HEK293T (cell line): ENCODE measurements around the gene RCAN1.
"Not testable (repeated sequence)": the region's sequence is repeated elsewhere in the genome, so short reads cannot be mapped to it uniquely, and the experiment has no call there.

Experiments
- CTCF ChIA-PET: fragments of 350-600 bp; formaldehyde crosslinking; extraction: SDS; loops from one replicate; lab custom pipeline; 2021; ENCODE audit warnings: antibody characterized with exemption, inconsistent platforms; lab: Yijun Ruan, JAX
- POLR2A ChIA-PET: fragments of 350-600 bp; formaldehyde crosslinking; extraction: SDS; loops from one replicate; lab custom pipeline; 2020; ENCODE audit warnings: antibody characterized with exemption, inconsistent platforms; lab: Yijun Ruan, JAX
- DNase-seq: peaks from one replicate; pipeline ENCODE4 v3.0.0; 2012; ENCODE audit warnings: mixed read lengths; ENCODE audit errors: extremely low spot score
- ARNT ChIP-seq: fragments of 450-650 bp; IDR thresholded peaks from 2 replicates; pipeline ENCODE4 v1.6.1; 2017; ENCODE audit warnings: mild to moderate bottlenecking
- BHLHE40 ChIP-seq: fragments of 450-650 bp; IDR thresholded peaks from 2 replicates; pipeline ENCODE4 v1.6.1; 2016; ENCODE audit warnings: mild to moderate bottlenecking, moderate library complexity, borderline replicate concordance
- CTBP1 ChIP-seq: fragments of 450-650 bp; IDR thresholded peaks from 2 replicates; pipeline ENCODE4 v1.6.1; 2016; ENCODE audit warnings: borderline replicate concordance
- ELF4 ChIP-seq: fragments of 450-650 bp; IDR thresholded peaks from 2 replicates; pipeline ENCODE4 v1.6.1; 2017; ENCODE audit warnings: antibody characterized with exemption
- FOXA1 ChIP-seq: fragments of 450-650 bp; IDR thresholded peaks from 2 replicates; pipeline ENCODE4 v1.6.1; 2016; ENCODE audit warnings: mild to moderate bottlenecking
- FOXK2 ChIP-seq: fragments of 450-650 bp; IDR thresholded peaks from 2 replicates; pipeline ENCODE4 v1.6.1; 2016; ENCODE audit warnings: mild to moderate bottlenecking
- FOXM1 ChIP-seq: fragments of 450-650 bp; IDR thresholded peaks from 2 replicates; pipeline ENCODE4 v1.6.1; 2017; ENCODE audit warnings: mild to moderate bottlenecking, borderline replicate concordance
- HDGF ChIP-seq: fragments of 450-650 bp; IDR thresholded peaks from 2 replicates; pipeline ENCODE4 v1.6.1; 2017; ENCODE audit warnings: antibody characterized with exemption, borderline replicate concordance
- L3MBTL2 ChIP-seq: fragments of 450-650 bp; conservative IDR thresholded peaks from 2 replicates; pipeline ENCODE4 v1.6.1; 2016; ENCODE audit warnings: mild to moderate bottlenecking
- LEF1 ChIP-seq: fragments of 450-650 bp; IDR thresholded peaks from 2 replicates; pipeline ENCODE4 v1.6.1; 2017; ENCODE audit warnings: mild to moderate bottlenecking, borderline replicate concordance
- NFRKB ChIP-seq: fragments of 450-650 bp; IDR thresholded peaks from 2 replicates; pipeline ENCODE4 v1.6.1; 2016; ENCODE audit warnings: mild to moderate bottlenecking, moderate library complexity
- SP1 ChIP-seq: fragments of 450-650 bp; IDR thresholded peaks from 2 replicates; pipeline ENCODE4 v1.6.1; 2017
- SUZ12 ChIP-seq: fragments of 450-650 bp; IDR thresholded peaks from 2 replicates; pipeline ENCODE4 v1.6.1; 2016; ENCODE audit warnings: mild to moderate bottlenecking
- TARDBP ChIP-seq: fragments of 450-650 bp; IDR thresholded peaks from 2 replicates; pipeline ENCODE4 v1.6.1; 2016
- ZNF384 ChIP-seq: fragments of 450-650 bp; IDR thresholded peaks from 2 replicates; pipeline ENCODE4 v1.6.1; 2016
- TF ChIP-seq, protein P1 (sequence below): fragments of 450-650 bp; IDR thresholded peaks from 2 replicates; pipeline ENCODE4 v1.6.1; 2016

The RCAN1 gene

GRCh38 chr21:34570313-34570712 is 44.6 kb downstream of the RCAN1 start:
- DNase-seq: no peak
- ChIA-PET POLR2A (no interaction called here), CTCF (interaction anchor here (0.6 kb wide), 1 partner anchor 9 kb away, joined by 3 read pairs; no protein-coding TSS in a partner anchor)
- TF ChIP-seq SUZ12 (no peak), FOXM1 (no peak), TARDBP (no peak), BHLHE40 (no peak), SP1 (no peak), HDGF (no peak), CTBP1 (no peak)
- TF ChIP-seq, protein P1, sequence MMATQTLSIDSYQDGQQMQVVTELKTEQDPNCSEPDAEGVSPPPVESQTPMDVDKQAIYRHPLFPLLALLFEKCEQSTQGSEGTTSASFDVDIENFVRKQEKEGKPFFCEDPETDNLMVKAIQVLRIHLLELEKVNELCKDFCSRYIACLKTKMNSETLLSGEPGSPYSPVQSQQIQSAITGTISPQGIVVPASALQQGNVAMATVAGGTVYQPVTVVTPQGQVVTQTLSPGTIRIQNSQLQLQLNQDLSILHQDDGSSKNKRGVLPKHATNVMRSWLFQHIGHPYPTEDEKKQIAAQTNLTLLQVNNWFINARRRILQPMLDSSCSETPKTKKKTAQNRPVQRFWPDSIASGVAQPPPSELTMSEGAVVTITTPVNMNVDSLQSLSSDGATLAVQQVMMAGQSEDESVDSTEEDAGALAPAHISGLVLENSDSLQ: no peak

GRCh38 chr21:34569381-34569979 is 45.4 kb downstream of the RCAN1 start:
- no peak for DNase-seq
- ChIA-PET CTCF (interaction anchor here (0.6 kb wide), 1 partner anchor 25 kb away, joined by 3 read pairs; no protein-coding TSS in a partner anchor), POLR2A (no interaction called here)
- TF ChIP-seq NFRKB: no peak
- TF ChIP-seq LEF1: no peak
- TF ChIP-seq FOXK2: no peak
- no peak for TF ChIP-seq CTBP1

GRCh38 chr21:34568801-34569200 is 46.1 kb downstream of the RCAN1 start:
- CTCF ChIA-PET, POLR2A ChIA-PET, DNase-seq: not testable (repeated sequence)

DNA sequence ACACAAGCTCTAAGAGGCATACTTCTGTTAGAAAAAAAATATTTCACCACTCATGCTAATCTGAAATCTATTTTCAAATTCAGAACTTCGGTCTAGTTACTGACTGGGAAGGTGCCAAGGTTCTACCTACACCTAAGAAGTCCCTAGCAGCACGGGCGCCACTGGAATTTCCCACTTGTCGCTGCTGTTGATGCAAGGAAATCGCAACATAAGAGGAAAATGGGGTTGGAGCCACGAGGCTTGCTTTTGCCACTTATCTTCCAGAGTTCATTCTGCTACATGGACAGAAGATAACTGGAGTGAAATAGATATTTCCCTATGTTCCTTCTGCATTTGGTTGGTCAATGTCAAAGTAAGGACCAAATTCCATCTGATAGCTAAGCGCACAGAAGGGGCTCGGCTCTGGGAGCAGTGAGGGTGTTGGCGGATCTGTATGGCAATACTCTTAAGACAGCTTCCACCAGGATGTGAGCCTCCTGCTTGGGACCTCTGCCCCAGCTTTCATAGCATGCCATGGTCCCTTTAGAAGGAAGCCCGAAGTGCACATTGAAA is 47.2 kb downstream of the RCAN1 start:
- ChIA-PET POLR2A (no interaction called here), CTCF (no interaction called here)
- no peak for DNase-seq
- TF ChIP-seq FOXK2: no peak
- TF ChIP-seq ARNT: no peak
- no peak for TF ChIP-seq LEF1
- TF ChIP-seq SUZ12: no peak
- no peak for TF ChIP-seq NFRKB
- no peak for TF ChIP-seq FOXA1
- TF ChIP-seq L3MBTL2: no peak
- no peak for TF ChIP-seq TARDBP
- TF ChIP-seq HDGF: no peak
- TF ChIP-seq FOXM1: no peak
- TF ChIP-seq, protein P1: no peak
- no peak for TF ChIP-seq ZNF384
- no peak for TF ChIP-seq BHLHE40
- no peak for TF ChIP-seq CTBP1

DNA sequence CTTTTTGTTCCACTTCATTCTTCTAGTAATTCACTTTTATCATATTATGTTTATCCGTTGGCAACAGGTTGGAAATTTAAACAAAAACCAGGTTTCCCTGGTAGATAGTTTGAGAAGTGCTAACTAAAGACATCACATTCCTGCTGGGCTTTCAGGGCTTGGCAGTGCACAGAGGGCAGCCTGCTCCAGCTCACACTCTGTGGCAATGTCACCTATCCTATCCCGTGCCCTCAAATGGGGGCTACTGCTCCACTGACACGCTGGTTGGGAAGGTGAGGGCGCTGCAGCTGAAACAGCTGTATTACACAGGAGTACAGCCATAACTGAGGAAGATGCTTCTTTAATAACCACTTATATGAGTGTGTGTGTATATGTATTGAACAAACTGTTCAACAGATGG is 49.7 kb downstream of the RCAN1 start:
- POLR2A ChIA-PET: no interaction called here
- CTCF ChIA-PET: no interaction called here
- DNase-seq: no peak
- no peak for TF ChIP-seq BHLHE40
- TF ChIP-seq LEF1: no peak
- TF ChIP-seq SUZ12: no peak
- no peak for TF ChIP-seq CTBP1
- no peak for TF ChIP-seq FOXK2
- no peak for TF ChIP-seq L3MBTL2
- no peak for TF ChIP-seq HDGF
- TF ChIP-seq NFRKB: no peak
- TF ChIP-seq SP1: no peak
- TF ChIP-seq ARNT: no peak
- TF ChIP-seq FOXM1: no peak
- no peak for TF ChIP-seq TARDBP
- TF ChIP-seq ELF4: no peak
- TF ChIP-seq, protein P1: no peak
- TF ChIP-seq FOXA1: no peak
- TF ChIP-seq ZNF384: no peak

DNA sequence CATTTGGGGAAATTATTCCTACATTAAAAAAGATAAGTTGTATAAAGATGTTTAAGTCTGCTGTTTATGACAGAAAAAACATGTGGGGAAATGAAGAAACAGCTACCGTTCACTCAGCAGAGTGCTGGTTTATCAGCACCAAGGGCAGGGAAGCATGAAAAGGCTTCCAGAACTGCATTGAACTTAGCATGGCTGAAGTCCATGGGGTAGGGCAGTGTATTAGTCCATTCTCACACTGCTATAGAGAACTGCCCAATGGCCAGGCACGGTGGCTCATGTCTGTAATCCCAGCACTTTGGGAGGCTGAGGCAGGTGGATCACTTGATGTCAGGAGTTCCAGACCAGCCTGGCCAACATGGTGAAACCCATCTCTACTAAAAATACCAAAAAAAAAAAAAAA is 51.5 kb downstream of the RCAN1 start:
- CTCF ChIA-PET, DNase-seq, POLR2A ChIA-PET: not testable (repeated sequence)

DNA sequence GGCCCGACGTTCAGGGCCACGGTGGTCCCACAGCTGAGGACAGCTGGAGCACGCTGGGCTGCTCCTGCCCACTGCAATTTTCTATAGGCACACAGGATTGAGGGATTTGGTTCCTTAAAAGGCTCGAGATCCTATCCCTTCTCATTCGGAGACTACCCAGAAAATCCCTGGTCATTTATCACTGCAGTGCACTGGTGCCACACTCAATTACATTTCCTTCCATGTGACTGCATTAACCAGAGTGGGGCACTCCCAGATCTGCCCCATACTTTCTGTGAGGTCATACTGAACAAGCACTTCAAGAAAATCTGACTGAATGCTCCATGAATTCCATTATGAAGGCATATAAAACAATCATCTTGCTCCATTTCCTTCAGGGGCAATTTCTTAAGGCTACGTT is 53.1 kb downstream of the RCAN1 start:
- DNase-seq: no peak
- CTCF ChIA-PET: no interaction called here
- POLR2A ChIA-PET: no interaction called here

More for the DNA sequence above, 53.1 kb downstream of the RCAN1 start:
- TF ChIP-seq FOXA1: no peak
- no peak for TF ChIP-seq ZNF384
- no peak for TF ChIP-seq NFRKB
- TF ChIP-seq FOXK2: no peak
